ENCODE measurements around the gene CDHR4.
"Not testable (repeated sequence)": the region's sequence is repeated elsewhere in the genome, so short reads cannot be mapped to it uniquely, and the experiment has no call there.

Gene CDHR4

GRCh38 chr3:49786357-49787181 is 13.1 kb downstream of the CDHR4 start, which contains the start of gene IP6K1:
Gene IP6K1 (minus strand): TSS chr3:49786542. CDS start chr3:49748040, 38,502 bp downstream.
- Histone ChIP-seq H3K9me3 (no peaks in the 10 kb centered on the region), H3K27ac (peak within 1 kb of the TSS; percentile 96), H3K4me3 (ENCODE audit: low read depth in 1 of 2, low read length in 1 of 2) (peak within 1 kb of the TSS; percentile 91 to 97), H3K4me1 (ENCODE audit: control insufficient read depth in 1 of 2, insufficient read depth in 1 of 2, low read depth in 1 of 2, low read length in 1 of 2) (peaks cover 21 to 24% of the 10 kb centered on the region in 2 experiments), H3K36me3 (peaks cover 30% of the 10 kb centered on the region), H3K27me3 (peaks cover 16% of the 10 kb centered on the region)
- peak; percentile 33 for TF ChIP-seq CTCF (IDR thresholded peaks at IDR 0.05)

GRCh38 chr3:49785565-49786356 is 13.9 kb downstream of the CDHR4 start:
- Histone ChIP-seq H3K27me3 (peaks cover 13% of the 10 kb centered on the region), H3K4me3 (ENCODE audit: low read depth in 1 of 2, low read length in 1 of 2) (peak overlapping the region; percentile 91 to 97), H3K9me3 (no peaks in the 10 kb centered on the region), H3K27ac (peak overlapping the region; percentile 96), H3K36me3 (peaks cover 37% of the 10 kb centered on the region), H3K4me1 (ENCODE audit: control insufficient read depth in 1 of 2, insufficient read depth in 1 of 2, low read depth in 1 of 2, low read length in 1 of 2) (peaks cover 21 to 29% of the 10 kb centered on the region in 2 experiments)
- TF ChIP-seq CTCF (IDR thresholded peaks at IDR 0.05), result no peak

- not testable (repeated sequence) for H3K27me3 ChIP-seq; H3K9me3 ChIP-seq; H3K27ac ChIP-seq; H3K4me3 ChIP-seq (ENCODE audit: low read depth in 1 of 2, low read length in 1 of 2)
- Histone ChIP-seq H3K36me3 (peaks cover 56% of the 10 kb centered on the region), H3K4me1 (ENCODE audit: control insufficient read depth in 1 of 2, insufficient read depth in 1 of 2, low read depth in 1 of 2, low read length in 1 of 2) (peaks cover 20 to 29% of the 10 kb centered on the region in 2 experiments)
Observed at GRCh38 chr3:49782277-49782676, 17.4 kb downstream of the CDHR4 start.

- Histone ChIP-seq H3K4me3 (ENCODE audit: low read depth in 1 of 2, low read length in 1 of 2) (no peak overlapping the region), H3K9me3 (no peaks in the 10 kb centered on the region), H3K36me3 (peaks cover 63% of the 10 kb centered on the region), H3K27ac (no peak overlapping the region), H3K27me3 (no peaks in the 10 kb centered on the region), H3K4me1 (ENCODE audit: control insufficient read depth in 1 of 2, insufficient read depth in 1 of 2, low read depth in 1 of 2, low read length in 1 of 2) (peaks cover 15 to 23% of the 10 kb centered on the region in 2 experiments)
- no peak for TF ChIP-seq CTCF (IDR thresholded peaks at IDR 0.05)
Observed at GRCh38 chr3:49781415-49782199, 18.1 kb downstream of the CDHR4 start.

GRCh38 chr3:49780975-49781365 is 18.7 kb downstream of the CDHR4 start:
- Histone ChIP-seq H3K4me1 (ENCODE audit: control insufficient read depth in 1 of 2, insufficient read depth in 1 of 2, low read depth in 1 of 2, low read length in 1 of 2) (peaks cover 15 to 23% of the 10 kb centered on the region in 2 experiments), H3K36me3 (peaks cover 68% of the 10 kb centered on the region)
- H3K27ac ChIP-seq, result not testable (repeated sequence)

More at GRCh38 chr3:49780975-49781365, 18.7 kb downstream of the CDHR4 start:
- H3K4me3 ChIP-seq (ENCODE audit: low read depth in 1 of 2, low read length in 1 of 2); H3K9me3 ChIP-seq; H3K27me3 ChIP-seq: not testable (repeated sequence)

All from neutrophil (primary cell).